Amniotic epithelial cell (primary cell): Measurements from ENCODE around the gene PRKAR2A.
"Not testable (repeated sequence)": the region's sequence is repeated elsewhere in the genome, so short reads cannot be mapped to it uniquely, and the experiment has no call there.

Experiments used
- DNase-seq: peaks from one replicate; pipeline ENCODE4 v3.0.0-alpha.2; 2010; ENCODE audit warnings: low read depth

PRKAR2A gene

GRCh38 chr3:48835650-48836366 lies 11.9 kb downstream of the PRKAR2A start:
- DNase-seq = no peak

DNA sequence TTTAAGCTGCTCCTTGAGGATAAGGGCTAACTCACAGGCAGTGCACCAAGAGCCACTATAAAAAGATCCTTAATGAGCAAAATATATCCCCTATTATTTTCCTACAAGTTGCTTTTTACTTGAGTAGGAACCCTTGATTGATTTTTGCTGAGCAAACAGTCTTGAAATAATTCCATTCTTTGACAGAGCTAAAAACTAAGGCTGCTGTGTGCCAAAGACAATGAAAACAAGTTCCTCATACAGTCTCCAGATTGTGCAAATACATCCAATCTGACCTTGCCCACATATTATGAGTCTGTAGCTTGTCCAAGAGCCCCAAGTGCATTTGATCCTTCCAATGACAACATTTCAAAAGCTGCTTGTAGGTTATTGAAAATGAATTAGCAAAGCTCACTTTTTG lies 15.0 kb downstream of the PRKAR2A start:
- DNase-seq = no peak

GRCh38 chr3:48830715-48831114 lies 17.0 kb downstream of the PRKAR2A start:
- no peak for DNase-seq

DNA sequence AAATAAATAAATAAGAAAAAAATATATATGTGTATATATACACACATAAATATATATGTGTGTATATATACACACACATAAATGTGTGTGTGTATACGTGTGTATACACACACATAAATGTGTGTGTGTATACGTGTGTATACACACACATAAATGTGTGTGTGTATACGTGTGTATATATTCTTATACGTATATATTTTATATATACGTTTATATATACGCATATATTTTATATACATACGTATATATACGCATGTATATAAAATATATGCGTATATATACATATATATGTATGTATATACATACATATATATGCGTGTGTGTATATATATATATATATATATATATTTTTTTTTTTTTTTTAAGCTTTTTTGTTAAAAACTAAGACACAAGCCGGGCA lies 18.1 kb downstream of the PRKAR2A start:
- DNase-seq = not testable (repeated sequence)

- not testable (repeated sequence) for DNase-seq
Observed at GRCh38 chr3:48827874-48828273, 19.8 kb downstream of the PRKAR2A start.

- peak; percentile 86 for DNase-seq
Observed at GRCh38 chr3:48826451-48826850, 21.2 kb downstream of the PRKAR2A start.

GRCh38 chr3:48820612-48821324 lies 26.9 kb downstream of the PRKAR2A start:
- peak; percentile 65 for DNase-seq

GRCh38 chr3:48819234-48820221 lies 28.1 kb downstream of the PRKAR2A start:
- DNase-seq = no peak

DNA sequence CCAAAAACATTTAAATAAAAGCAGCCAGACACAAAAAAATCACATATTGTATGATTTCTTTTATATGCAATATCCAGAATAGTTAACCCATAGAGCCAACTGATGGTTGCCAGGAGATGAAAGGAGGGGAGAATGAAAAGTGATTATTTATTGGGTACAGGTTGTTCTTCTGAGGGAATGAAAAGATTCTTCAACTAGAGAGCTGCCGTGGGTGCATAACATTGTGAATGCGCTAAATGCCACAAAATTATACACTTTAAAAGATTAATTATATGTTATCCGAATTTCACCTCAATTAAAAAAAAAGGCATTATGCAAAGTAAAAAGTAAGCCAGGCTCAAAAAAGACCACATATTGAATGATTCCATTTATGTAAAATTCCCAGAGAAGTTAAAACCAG lies 36.1 kb downstream of the PRKAR2A start:
- DNase-seq = no peak

- DNase-seq = no peak
Observed at GRCh38 chr3:48804930-48805329, 42.7 kb downstream of the PRKAR2A start.

DNA sequence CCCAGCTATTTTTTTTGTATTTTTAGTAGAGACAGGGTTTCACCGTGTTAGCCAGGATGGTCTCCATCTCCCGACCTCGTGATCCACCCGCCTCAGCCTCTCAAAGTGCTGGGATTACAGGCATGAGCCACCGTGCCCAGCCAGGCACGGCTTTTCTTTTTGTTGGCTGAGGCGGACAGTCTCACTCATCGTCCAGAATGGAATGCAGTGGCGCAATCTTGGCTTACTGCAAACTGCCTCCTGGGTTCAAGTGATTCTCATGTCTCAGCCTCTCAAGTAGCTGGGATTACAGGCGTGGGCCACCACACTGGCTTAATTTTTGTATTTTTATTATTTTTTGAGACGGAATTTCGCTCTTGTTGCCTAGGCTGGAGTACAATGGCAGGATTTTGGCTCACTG lies 46.8 kb downstream of the PRKAR2A start:
- peak; percentile 28 for DNase-seq

DNA sequence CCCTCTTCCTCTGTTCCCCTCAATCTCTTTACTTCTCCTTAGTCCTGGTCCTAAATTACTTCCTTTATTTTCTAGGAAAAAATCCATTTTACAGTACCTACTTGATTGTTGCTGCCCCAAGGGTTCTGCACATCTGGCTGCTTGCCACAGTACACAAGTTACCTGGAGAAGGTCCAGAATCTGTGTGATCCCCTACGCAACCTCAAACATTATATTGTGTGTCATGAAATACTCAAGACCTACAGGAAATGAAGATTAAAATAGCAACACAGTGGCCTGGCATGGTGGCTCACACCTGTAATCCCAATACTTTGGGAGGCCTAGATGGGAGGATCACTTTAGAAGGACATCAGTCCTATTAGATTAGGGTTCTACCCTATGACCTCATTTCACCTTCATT lies 48.7 kb downstream of the PRKAR2A start:
- DNase-seq = no peak

GRCh38 chr3:48797626-48798025 lies 50.0 kb downstream of the PRKAR2A start:
- no peak for DNase-seq

DNA sequence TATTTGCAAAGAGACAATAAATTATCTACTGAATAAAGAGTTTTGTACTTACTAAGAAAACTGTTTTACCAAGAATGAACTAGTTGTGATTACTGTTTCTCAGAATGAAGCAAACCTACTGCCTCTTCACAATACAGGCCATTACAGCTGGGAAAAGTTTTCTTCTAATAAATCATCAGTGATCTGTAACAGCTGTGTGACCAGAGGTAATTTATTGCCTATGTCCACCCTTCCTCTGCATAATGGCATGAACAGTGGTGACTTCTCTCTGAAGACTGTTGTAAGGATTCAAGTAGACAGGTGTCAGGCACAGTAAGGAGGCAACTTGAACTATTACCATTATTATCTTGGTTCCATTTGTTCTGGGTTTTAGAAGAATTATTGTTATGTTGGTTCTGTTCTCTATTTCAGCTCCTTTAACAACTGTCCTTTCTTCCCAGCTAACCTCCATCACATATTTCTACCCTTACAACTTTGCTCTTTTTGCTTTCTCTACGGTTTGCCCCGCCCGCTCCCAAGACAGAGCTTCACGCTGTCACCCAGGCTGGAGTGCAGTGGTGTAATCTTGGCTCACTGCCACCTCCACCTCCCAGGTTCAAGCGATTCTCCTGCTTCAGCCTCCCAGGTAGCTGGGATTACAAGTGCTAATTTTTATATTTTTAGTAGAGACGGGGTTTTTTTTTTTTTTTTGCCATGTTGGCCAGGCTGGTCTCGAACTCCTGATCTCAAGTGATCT lies 51.5 kb downstream of the PRKAR2A start:
- no peak for DNase-seq

GRCh38 chr3:48793484-48793883 lies 54.2 kb downstream of the PRKAR2A start:
- DNase-seq = not testable (repeated sequence)

GRCh38 chr3:48789665-48790064 lies 58.0 kb downstream of the PRKAR2A start:
- DNase-seq = no peak

GRCh38 chr3:48788544-48789162 lies 59.0 kb downstream of the PRKAR2A start:
- no peak for DNase-seq

- peak; percentile 17 for DNase-seq
Observed at GRCh38 chr3:48784426-48785120, 63.1 kb downstream of the PRKAR2A start.

DNA sequence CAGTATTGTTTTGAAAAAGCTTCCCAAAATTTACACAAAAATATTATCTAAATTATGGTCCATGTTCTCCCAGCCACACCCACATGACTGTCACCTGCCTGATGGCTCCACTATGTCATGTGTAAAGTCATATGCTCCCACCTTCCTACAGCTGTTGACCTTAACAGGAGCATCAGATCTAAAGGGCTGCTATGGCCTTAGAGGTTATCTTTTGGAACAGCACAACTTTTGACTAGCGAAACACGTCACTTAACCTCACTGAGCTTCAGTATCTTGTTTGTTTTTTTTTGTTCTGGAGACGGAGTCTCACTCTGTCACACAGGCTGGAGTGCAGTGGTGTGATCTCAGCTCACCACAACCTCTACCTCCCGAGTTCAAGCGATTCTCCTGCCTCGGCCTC lies 64.4 kb downstream of the PRKAR2A start:
- DNase-seq = no peak

DNA sequence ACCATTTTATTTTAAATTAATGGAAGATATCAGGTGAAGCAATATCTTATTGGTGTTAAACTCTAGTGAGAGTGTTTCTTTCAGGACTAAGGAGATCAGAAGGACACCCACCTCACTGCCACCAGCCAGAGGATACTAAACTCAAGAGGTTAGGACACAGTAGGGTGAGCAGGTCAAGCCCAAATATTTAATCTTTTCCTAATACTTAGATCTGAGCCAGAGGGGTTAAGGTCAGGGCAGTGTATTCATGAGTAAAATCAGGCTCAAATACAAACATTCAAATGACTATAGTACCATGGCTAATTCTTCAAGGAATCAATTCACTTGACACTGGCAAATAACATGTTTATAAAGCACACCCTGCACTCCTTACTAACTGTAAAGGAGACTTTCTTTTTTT lies 65.6 kb downstream of the PRKAR2A start:
- DNase-seq = no peak

- DNase-seq = not testable (repeated sequence)
Observed at GRCh38 chr3:48778565-48778964, 69.1 kb downstream of the PRKAR2A start.
